Panc1 (cell line): ENCODE results near the gene NCAPG2. TPM values are rescaled to one million over a fixed set of nuclear protein-coding genes. Genes with fewer than 3 reads are reported as not detected.

Source experiments
- ATAC-seq: fragments of 200-7000 bp; cut with Tn5 transposase; 2 replicates; pipeline ENCODE4 v1.9.1; 2020; ENCODE audit warnings: mild to moderate bottlenecking, moderate library complexity
- BruUV-seq: library from RNA; stranded (reverse); fragments of 400-500 nt; replicated peaks from 2 replicates; lab custom pipeline; 2021; lab: Mats Ljungman, UMichigan
- CTCF ChIA-PET: fragments of 300-600 bp; sonication (Branson Sonifier 250); formaldehyde crosslinking; loops from one replicate; lab custom pipeline; 2022; ENCODE audit warnings: antibody characterized with exemption; lab: Charles Lee
- POLR2A ChIA-PET: fragments of 300-600 bp; sonication (Branson Sonifier 250); formaldehyde crosslinking; loops from one replicate; lab custom pipeline; 2022; ENCODE audit warnings: antibody characterized with exemption; lab: Charles Lee
- DNase-seq: peaks from one replicate; pipeline ENCODE4 v3.0.0-alpha.2; 2010; ENCODE audit warnings: low read depth, low spot score
- H3K27ac ChIP-seq: 2 replicates; pipeline ENCODE4 v1.5.1; 2011; ENCODE audit warnings: mild to moderate bottlenecking, low read length, inconsistent platforms
- H3K27me3 ChIP-seq: fragments of 200-500 bp; sonication (Bioruptor generic); 2 replicates; pipeline ENCODE4 v1.6.0; 2014; ENCODE audit warnings: low read length, inconsistent platforms; ENCODE audit not compliant: control insufficient read depth, insufficient read depth
- H3K36me3 ChIP-seq: fragments of 200-500 bp; sonication (Bioruptor generic); 2 replicates; pipeline ENCODE4 v1.5.1; 2014; ENCODE audit warnings: inconsistent platforms, mild to moderate bottlenecking, low read length, moderate library complexity; ENCODE audit not compliant: control insufficient read depth, insufficient read depth
- H3K4me1 ChIP-seq: 2 replicates; pipeline ENCODE4 v1.5.1; 2011; ENCODE audit warnings: inconsistent platforms, mild to moderate bottlenecking, low read length, moderate library complexity; ENCODE audit not compliant: control insufficient read depth, insufficient read depth
- H3K4me3 ChIP-seq, 2 experiments: 2 replicates each; pipeline ENCODE4 v1.5.1; 2011 to 2012; ENCODE audit warnings: low read depth in 2 of 2, low read length in 2 of 2, mild to moderate bottlenecking in 2 of 2, inconsistent platforms in 1 of 2, moderate library complexity in 1 of 2
- H3K9me3 ChIP-seq: fragments of 200-500 bp; sonication (Bioruptor generic); 2 replicates; pipeline ENCODE4 v1.5.1; 2014; ENCODE audit warnings: low read depth, mild to moderate bottlenecking, inconsistent platforms, low read length, moderate library complexity; ENCODE audit not compliant: control insufficient read depth, insufficient read depth
- CTCF ChIP-seq: fragments of 450-650 bp; IDR thresholded peaks from 2 replicates; pipeline ENCODE4 v1.5.1; 2017; ENCODE audit warnings: mild to moderate bottlenecking
- POLR2AphosphoS5 ChIP-seq: IDR thresholded peaks from 2 replicates; pipeline ENCODE4 v1.6.1; 2012; ENCODE audit warnings: mild to moderate bottlenecking, low read depth, low read length, moderate library complexity
- REST ChIP-seq, 2 experiments: IDR thresholded peaks; 2 replicates each; pipeline ENCODE4 v1.6.1; 2011 to 2012; ENCODE audit warnings: low read depth in 2 of 2, control low read depth in 1 of 2, low read length in 1 of 2, mild to moderate bottlenecking in 1 of 2, moderate library complexity in 1 of 2; ENCODE audit not compliant: insufficient read depth in 1 of 2
- SIN3A ChIP-seq: IDR thresholded peaks from 2 replicates; pipeline ENCODE4 v1.6.1; 2012; ENCODE audit warnings: low read depth, mild to moderate bottlenecking, low read length, moderate library complexity, borderline replicate concordance; ENCODE audit not compliant: insufficient read depth
- TCF7L2 ChIP-seq: IDR thresholded peaks from 2 replicates; pipeline ENCODE4 v1.6.1; 2011; ENCODE audit warnings: mild to moderate bottlenecking, low read depth, low read length, inconsistent platforms
- in situ Hi-C: cut with HindIII; loops from 2 replicates; pipeline ENCODE4 v1.10.0; 2016; ENCODE audit warnings: low sequenced_read_pairs, low pct_unique_long_range_greater_than_20kb
- intact Hi-C: fragments of 100-400 bp; cut with micrococcal nuclease; formaldehyde crosslinking; loops from one replicate; pipeline ENCODE4 v1.10.0; 2022; ENCODE audit not compliant: unreplicated experiment
- total RNA-seq: library from RNA; stranded (reverse); gene quantifications from one replicate; pipeline ENCODE4 v1.2.1, GENCODE V29; 2021; ENCODE audit not compliant: unreplicated experiment

Gene NCAPG2
- total RNA-seq, 1 experiment from 2014 or later: 81.4 TPM

GRCh38 chr7:158746957-158747356 lies 42.4 kb upstream of the NCAPG2 start:
- no peaks in the 10 kb centered on the region for H3K27me3 ChIP-seq
- BruUV-seq: no TSS peak
- no peak for ATAC-seq
- intact Hi-C loops (no loop called here), in situ Hi-C loops (no loop called here)
- peaks cover 23% of the 10 kb centered on the region; the same call in 1 of the 2 replicates for H3K36me3 ChIP-seq
- POLR2A ChIA-PET: no interaction called here
- no peak overlapping the region for H3K4me3 ChIP-seq
- no peak overlapping the region for H3K27ac ChIP-seq
- H3K4me1 ChIP-seq: no peaks in the 10 kb centered on the region
- TF ChIP-seq SIN3A: no peak
- no peak for TF ChIP-seq TCF7L2
- no peak for TF ChIP-seq CTCF
- no peak for TF ChIP-seq REST (IDR thresholded peaks at IDR 0.05; ENCODE audit: insufficient read depth in 1 of 2, low read depth in 2 of 2, low read length in 1 of 2)
- TF ChIP-seq POLR2AphosphoS5: no peak
- H3K9me3 ChIP-seq: no peaks in the 10 kb centered on the region
- no peak for DNase-seq
- CTCF ChIA-PET: no interaction called here

- Histone ChIP-seq H3K4me3 (no peak overlapping the region), H3K27ac (no peak overlapping the region), H3K36me3 (peaks cover 22% of the 10 kb centered on the region; the same call in 1 of the 2 replicates), H3K27me3 (no peaks in the 10 kb centered on the region), H3K9me3 (no peaks in the 10 kb centered on the region), H3K4me1 (no peaks in the 10 kb centered on the region)
- intact Hi-C loops: no loop called here
- no peak for TF ChIP-seq POLR2AphosphoS5
- TF ChIP-seq SIN3A: no peak
- TF ChIP-seq REST (IDR thresholded peaks at IDR 0.05; ENCODE audit: insufficient read depth in 1 of 2, low read depth in 2 of 2, low read length in 1 of 2): no peak
- no peak for TF ChIP-seq CTCF
- TF ChIP-seq TCF7L2: no peak
- CTCF ChIA-PET: no interaction called here
- in situ Hi-C loops: no loop called here
- BruUV-seq: no TSS peak
- DNase-seq (no peak), ATAC-seq (no peak)
- POLR2A ChIA-PET: no interaction called here
Measured at GRCh38 chr7:158745057-158745715, 40.6 kb upstream of the NCAPG2 start.
